ENCODE results near the gene EEPD1. TPM values are rescaled to one million over a fixed set of nuclear protein-coding genes. Genes with fewer than 3 reads are reported as not detected.

EEPD1 gene
- total RNA-seq, 6 experiments from 2014 or later: 0.95 to 2.7 (median 1.5) TPM

DNA sequence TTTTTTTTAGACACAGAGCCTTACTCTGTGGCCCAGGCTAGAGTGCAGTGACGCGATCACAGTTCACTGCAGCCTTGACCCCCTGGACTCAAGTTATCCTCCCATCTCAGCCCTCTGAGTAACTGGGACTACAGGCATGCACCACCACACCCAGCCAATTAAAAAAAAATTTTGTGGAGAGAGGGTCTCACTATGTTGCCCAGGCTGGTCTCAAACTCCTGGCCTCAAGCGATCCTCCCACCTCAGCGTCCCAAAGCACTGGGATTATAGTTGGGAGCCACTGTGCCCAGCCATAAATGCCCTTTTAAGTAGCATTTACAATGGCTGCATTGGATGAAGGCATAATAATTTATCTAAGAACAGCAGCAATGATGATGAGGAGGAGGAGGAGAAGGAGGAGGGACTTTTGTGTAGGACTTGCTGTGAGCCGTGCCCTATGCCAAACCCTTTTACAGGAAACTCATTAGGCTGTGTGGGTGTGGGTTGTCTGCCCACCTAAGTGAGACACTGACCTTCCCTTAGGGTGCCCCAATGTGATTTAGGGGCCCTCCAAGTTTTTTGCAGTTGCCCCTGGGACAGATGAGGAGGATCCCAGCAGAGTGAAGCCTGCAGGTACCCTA lies 51.1 kb downstream of the EEPD1 start:
- TF ChIP-seq, protein P1, sequence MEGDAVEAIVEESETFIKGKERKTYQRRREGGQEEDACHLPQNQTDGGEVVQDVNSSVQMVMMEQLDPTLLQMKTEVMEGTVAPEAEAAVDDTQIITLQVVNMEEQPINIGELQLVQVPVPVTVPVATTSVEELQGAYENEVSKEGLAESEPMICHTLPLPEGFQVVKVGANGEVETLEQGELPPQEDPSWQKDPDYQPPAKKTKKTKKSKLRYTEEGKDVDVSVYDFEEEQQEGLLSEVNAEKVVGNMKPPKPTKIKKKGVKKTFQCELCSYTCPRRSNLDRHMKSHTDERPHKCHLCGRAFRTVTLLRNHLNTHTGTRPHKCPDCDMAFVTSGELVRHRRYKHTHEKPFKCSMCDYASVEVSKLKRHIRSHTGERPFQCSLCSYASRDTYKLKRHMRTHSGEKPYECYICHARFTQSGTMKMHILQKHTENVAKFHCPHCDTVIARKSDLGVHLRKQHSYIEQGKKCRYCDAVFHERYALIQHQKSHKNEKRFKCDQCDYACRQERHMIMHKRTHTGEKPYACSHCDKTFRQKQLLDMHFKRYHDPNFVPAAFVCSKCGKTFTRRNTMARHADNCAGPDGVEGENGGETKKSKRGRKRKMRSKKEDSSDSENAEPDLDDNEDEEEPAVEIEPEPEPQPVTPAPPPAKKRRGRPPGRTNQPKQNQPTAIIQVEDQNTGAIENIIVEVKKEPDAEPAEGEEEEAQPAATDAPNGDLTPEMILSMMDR (IDR thresholded peaks at IDR 0.05): no peak
- no peak for DNase-seq
- Mint-ChIP-seq H3K4me3 (no peak overlapping the region), H3K4me1 (ENCODE audit: low read depth) (peaks cover 59% of the 10 kb centered on the region), H3K36me3 (ENCODE audit: low read depth) (no peaks in the 10 kb centered on the region), H3K27me3 (ENCODE audit: insufficient read depth) (peaks cover 2% of the 10 kb centered on the region), H3K9me3 (no peaks in the 10 kb centered on the region), H3K27ac (no peak overlapping the region)

DNA sequence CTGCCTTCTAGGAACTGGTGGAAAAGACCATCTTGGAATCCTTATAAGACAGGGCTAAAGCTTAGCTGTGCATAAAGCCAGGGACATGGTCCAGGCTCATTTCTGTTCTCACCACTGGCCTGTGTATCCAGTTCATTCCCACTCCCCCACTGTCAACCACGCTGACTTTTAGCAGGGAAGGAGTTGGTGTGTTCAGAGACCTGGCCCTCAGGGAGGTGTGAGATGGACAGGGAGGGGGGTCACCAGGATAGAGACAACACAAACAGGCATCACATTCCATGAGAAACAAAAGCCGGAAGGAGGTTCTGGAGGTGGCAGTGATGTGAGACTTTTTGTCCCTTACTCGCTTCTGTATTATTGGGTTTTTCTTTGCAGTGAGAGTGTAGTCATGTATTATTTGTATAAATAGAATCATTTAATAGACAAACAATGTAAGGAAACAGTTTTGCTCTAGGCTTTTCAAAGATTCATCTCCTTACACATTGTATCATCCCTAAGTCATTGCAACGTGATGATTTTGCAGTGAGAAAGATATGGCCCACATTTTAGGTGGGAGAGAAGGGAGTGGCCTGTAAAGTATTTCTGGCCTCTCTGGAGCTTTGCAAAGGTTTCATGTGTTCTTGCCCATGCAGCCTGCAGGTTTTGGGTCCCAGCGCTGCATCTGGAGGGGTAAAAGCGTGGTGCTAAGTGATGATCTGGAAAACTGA lies 52.0 kb downstream of the EEPD1 start:
- Mint-ChIP-seq H3K9me3 (no peaks in the 10 kb centered on the region), H3K4me1 (ENCODE audit: low read depth) (peaks cover 66% of the 10 kb centered on the region), H3K27me3 (ENCODE audit: insufficient read depth) (peaks cover 2% of the 10 kb centered on the region), H3K36me3 (ENCODE audit: low read depth) (no peaks in the 10 kb centered on the region), H3K27ac (no peak overlapping the region), H3K4me3 (no peak overlapping the region)
- TF ChIP-seq, protein P1 (IDR thresholded peaks at IDR 0.05): no peak
- DNase-seq: no peak

DNA sequence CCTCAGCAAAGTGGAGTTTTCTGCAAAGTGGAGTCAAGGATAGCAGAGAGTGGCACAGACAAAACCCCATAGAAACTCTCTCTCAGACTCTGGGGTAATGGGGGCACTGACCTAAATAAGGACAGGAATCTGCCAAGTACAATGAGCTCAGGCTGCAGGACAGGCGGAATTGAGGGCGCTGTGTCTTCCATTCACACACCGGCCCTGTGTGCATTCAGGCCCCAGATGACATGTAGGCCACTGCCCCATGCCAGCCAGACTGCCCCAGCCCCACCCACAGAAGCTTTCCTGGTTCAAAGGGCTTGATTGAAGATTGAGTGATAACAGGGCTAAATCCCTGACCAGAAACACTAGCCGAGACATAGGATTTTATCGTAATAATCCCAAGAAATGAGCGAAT lies 52.7 kb downstream of the EEPD1 start:
- H3K27ac Mint-ChIP-seq: no peak overlapping the region
- H3K4me3 Mint-ChIP-seq: no peak overlapping the region
- no peak for DNase-seq
- no peaks in the 10 kb centered on the region; the same call in none of the 2 replicates for H3K27me3 Mint-ChIP-seq (ENCODE audit: insufficient read depth)
- H3K4me1 Mint-ChIP-seq (ENCODE audit: low read depth): peaks cover 73% of the 10 kb centered on the region
- H3K36me3 Mint-ChIP-seq (ENCODE audit: low read depth): no peaks in the 10 kb centered on the region
- TF ChIP-seq, protein P1 (IDR thresholded peaks at IDR 0.05): no peak
- H3K9me3 Mint-ChIP-seq: no peaks in the 10 kb centered on the region

DNA sequence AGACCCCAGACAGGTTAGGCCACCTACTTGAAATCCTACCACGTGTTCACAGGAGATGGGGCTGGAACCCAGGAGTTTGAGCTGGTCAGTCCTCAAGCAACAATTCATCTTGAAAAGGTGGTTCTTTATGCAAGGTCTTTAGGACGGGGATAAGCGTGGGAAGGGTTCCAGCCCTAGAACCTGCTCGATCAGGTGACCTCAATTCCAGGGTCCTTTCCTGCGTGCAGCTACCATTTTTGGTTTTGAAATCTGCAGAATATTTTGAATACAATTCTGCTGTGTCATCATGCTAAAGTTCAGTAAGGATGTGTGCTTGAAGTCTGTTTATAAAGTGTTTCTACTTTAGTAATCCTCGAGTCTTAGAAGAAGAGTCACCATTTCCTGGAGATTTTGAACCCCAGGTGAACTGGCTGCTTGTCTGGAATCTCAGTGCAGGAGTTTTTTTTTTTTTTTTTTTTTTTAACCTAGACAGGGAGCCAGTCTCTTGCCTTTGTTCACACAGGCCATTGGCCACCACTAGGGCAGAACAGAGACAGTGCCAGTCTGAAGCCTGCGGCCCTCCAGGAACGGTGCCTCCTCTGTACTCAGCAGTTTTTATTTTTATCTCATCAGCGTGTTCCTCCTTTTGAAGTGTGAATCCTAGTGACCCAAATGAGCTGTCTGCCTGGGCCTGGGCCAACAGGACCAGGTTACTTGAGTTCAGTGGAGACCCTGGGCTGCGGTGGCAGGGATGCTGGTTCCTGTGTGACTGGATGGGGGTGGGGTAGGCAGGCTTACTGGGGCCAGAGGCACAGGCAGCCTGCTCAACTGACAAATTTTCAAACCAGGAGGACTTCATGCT lies 54.6 kb downstream of the EEPD1 start:
- no peaks in the 10 kb centered on the region for H3K36me3 Mint-ChIP-seq (ENCODE audit: low read depth)
- peaks cover 65% of the 10 kb centered on the region for H3K4me1 Mint-ChIP-seq (ENCODE audit: low read depth)
- TF ChIP-seq, protein P1 (IDR thresholded peaks at IDR 0.05): peak; percentile 46; the same call in 1 of the 2 replicates
- H3K27me3 Mint-ChIP-seq (ENCODE audit: insufficient read depth): no peaks in the 10 kb centered on the region; the same call in 1 of the 2 replicates
- peak; percentile 75 for DNase-seq
- H3K9me3 Mint-ChIP-seq: no peaks in the 10 kb centered on the region
- peak overlapping the region; percentile 81 for H3K27ac Mint-ChIP-seq
- H3K4me3 Mint-ChIP-seq: peak overlapping the region; percentile 20

DNA sequence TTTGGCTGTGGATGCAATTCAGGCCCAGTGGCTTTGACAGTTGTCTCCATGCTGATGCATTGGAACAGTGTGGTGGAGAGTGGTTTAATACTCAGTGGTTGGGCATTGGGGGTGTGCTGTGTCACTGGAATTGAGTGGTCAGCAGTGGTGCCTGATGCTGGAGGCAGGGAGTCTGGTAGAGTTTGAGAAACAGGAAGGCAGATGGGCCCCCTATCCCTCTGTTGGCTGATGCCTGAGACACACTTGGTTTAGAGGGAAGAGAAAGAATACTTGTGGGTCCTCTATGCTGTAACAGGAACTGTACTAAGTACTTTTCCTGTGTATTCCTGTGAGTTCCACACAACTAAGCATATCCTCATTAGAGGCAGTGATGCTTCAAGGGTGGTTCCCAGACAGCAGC lies 55.4 kb downstream of the EEPD1 start:
- TF ChIP-seq, protein P1 (IDR thresholded peaks at IDR 0.05): no peak
- Mint-ChIP-seq H3K27me3 (ENCODE audit: insufficient read depth) (no peaks in the 10 kb centered on the region; the same call in 1 of the 2 replicates), H3K27ac (peak overlapping the region; percentile 81), H3K9me3 (no peaks in the 10 kb centered on the region), H3K4me3 (peak overlapping the region; percentile 20), H3K4me1 (ENCODE audit: low read depth) (peaks cover 60% of the 10 kb centered on the region), H3K36me3 (ENCODE audit: low read depth) (no peaks in the 10 kb centered on the region)
- DNase-seq: peak; percentile 18

Measured in HFFc6 (cell line).